Globus pallidus (tissue), 1 donor: Measurements from ENCODE around the gene COL17A1.
A peak's percentile ranks its signal among the peaks of the same experiment; 100 is the strongest.

Experiments
- DNase-seq: peaks from one replicate; pipeline ENCODE4 v3.0.0-alpha.2; 2015; ENCODE audit warnings: low spot score

COL17A1 gene

GRCh38 chr10:103985726-103986125, 100.0 kb downstream of the COL17A1 start:
- no peak for DNase-seq

GRCh38 chr10:103983367-103983911, 102.2 kb downstream of the COL17A1 start:
- no peak for DNase-seq

GRCh38 chr10:103982639-103983038, 103.0 kb downstream of the COL17A1 start:
- DNase-seq = peak; percentile 67
